ENCODE results near the gene ETV5.
A peak's percentile ranks its signal among the peaks of the same experiment; 100 is the strongest.

ETV5 gene

GRCh38 chr3:186108941-186109865 lies at the start of gene ETV5:
TSS of gene ETV5 (minus strand) at chr3:186109089. CDS start at chr3:186105868, 3,221 bp downstream.
- peak; percentile 100 for DNase-seq (ENCODE audit: low spot score)

- no peak for DNase-seq (ENCODE audit: low spot score)
Observed at GRCh38 chr3:186154641-186155040, 45.8 kb upstream of the ETV5 start.

- no peak for DNase-seq (ENCODE audit: low spot score)
Observed at GRCh38 chr3:186152889-186153292, 44.0 kb upstream of the ETV5 start.

GRCh38 chr3:186152361-186152798 lies 43.5 kb upstream of the ETV5 start:
- no peak for DNase-seq (ENCODE audit: low spot score)

- no peak for DNase-seq (ENCODE audit: low spot score)
Observed at GRCh38 chr3:186151077-186151971, 42.4 kb upstream of the ETV5 start.

- no peak for DNase-seq (ENCODE audit: low spot score)
Observed at GRCh38 chr3:186150041-186150830, 41.3 kb upstream of the ETV5 start.

- DNase-seq (ENCODE audit: low spot score): no peak
Observed at GRCh38 chr3:186149319-186149960, 40.6 kb upstream of the ETV5 start.

- no peak for DNase-seq (ENCODE audit: low spot score)
Observed at GRCh38 chr3:186144257-186144656, 35.4 kb upstream of the ETV5 start.

DNA sequence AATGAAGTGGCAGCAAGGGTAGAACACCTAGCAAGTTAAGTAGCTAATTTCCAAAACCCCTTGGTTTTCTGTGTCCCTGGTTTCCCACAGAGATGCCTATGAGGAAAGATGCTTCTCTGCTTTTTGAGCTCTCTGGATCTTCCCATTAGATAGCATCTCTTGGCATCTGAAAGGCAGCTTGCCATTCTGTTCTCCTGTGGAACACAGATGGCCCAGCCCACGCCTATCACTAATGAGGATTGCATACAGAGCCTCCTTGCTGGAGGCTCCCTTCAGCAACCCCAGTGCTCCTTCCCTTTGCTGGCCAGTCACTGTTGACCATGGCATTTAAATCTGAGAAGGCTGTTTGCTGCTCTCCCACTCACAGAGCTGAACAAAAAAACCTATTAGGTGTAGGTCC lies 34.4 kb upstream of the ETV5 start:
- no peak for DNase-seq (ENCODE audit: low spot score)

DNA sequence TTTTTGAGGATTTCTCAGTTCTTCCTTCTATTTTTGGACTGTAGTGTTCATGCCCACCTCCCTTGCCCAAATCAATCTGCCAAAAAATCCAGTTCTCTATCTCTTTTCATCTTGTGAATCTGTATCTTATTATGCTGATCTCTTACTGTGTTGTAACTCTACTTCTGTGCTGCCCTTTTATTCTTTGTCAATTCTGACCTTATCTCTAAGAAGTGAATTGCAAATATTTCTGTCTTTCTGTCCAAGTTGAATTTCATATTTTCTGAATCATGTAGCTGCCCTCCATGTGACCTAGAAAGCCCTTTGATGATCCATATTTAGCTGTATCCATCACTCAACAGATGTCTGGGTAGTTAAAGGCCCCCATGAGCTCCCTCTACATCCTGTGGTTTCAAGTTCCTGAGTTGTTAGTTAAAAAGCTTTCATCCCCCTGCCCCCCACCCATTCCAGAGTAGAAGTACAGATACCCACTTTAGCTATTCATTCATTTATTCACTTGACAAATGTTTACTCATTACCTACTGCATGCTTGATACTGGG lies 33.6 kb upstream of the ETV5 start:
- no peak for DNase-seq (ENCODE audit: low spot score)

GRCh38 chr3:186141790-186142189 lies 32.9 kb upstream of the ETV5 start:
- DNase-seq (ENCODE audit: low spot score): no peak

DNA sequence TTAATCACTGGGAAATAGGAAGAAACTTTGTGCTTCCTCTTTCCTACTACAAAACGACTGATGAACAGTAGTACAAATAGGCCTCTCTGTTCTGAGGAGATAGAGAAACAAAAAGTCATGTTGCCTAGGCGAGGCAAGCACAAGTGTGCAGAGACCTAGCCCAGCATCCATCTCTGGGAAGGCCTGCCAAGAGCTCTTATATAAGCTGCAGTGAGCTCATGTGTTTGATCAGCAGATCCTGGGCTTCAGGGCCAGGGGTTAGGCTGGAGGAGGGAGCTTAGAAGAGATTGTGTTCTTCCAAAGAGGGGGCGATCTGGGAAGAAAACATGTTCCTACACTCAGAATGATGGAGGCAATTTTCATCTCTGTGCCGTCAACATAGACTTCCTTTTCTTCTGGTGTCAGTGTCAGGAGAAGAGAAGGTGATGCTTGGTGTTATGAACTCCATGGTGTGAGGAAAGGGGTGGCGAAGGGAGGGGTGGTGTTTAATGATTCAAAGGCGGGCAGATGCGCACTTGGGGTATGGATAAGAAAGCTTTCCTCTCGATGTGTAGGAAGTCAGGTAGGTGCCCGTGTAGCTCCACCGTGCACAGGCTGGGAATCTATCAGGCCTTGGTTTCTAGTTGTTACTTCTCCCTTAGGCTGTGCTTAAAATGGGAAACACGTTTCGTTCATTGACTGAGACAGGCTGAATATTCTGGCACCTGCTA lies 29.5 kb upstream of the ETV5 start:
- no peak for DNase-seq (ENCODE audit: low spot score)

DNA sequence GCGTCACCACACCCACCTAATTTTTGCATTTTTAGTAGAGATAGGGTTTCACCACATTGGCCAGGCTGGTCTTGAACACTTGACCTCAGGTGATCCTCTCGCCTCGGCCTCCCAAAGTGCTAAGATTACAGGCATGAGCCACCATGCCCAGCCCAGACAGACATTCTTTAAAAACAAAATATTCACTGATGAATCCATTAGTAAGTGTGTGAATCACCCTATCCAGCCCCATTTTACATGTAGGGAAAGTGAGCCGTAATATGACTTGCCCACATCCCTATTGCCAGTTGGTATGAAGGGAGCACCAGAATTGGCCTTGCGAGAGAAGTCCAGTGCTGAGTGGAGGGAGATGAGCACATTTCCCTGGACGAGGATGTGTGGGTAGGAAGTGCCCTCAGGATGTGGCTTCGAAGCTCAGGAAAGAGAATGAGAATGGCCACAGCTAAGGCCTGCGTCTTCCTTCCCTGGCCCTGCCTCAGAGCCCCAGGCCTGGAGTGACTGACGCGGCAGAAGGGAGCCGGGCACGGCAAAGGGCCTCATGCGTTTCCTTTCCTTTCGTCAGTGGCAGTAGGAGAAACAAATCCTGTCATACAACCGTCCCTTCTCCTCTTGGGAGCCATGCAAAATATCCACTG lies 28.3 kb upstream of the ETV5 start:
- DNase-seq (ENCODE audit: low spot score): peak; percentile 22

DNA sequence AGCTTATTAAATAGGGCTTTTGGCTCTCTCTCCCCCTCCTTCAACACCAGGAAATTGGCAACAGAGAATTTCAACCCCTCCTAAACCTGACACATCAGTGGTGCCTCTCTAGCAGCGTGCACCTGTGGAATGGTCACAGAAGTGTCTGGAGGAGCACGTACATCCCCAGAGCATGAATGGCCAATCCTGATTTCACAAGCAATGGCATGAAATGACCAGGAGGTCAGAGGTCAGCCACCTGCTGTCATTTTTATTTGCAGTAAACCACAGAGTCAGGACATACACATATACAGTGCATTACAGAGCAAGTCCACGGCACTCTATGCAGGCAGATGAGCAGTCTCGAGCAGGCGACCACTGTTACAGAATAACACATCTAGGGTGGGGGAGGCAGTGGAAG lies 25.1 kb upstream of the ETV5 start:
- no peak for DNase-seq (ENCODE audit: low spot score)

DNA sequence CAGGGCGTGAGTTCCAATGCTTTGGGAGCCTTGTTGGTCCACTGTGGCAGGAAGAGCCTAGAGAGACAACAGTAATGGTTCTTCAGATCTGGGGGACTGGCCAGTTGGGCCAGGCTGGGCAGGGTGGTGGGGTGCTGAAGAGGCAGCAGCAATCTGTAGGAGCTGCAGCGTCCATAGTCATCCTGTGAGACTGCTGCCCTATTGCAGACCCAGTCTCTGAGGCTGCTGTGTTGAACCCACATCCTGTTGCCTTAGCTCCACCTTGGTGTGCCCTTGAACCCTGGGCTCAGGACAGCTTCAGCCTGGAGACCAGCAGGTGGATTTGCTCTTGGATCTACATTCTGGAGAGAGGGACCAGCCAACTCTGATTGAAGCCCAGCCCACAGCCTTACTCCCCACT lies 23.6 kb upstream of the ETV5 start:
- no peak for DNase-seq (ENCODE audit: low spot score)

DNA sequence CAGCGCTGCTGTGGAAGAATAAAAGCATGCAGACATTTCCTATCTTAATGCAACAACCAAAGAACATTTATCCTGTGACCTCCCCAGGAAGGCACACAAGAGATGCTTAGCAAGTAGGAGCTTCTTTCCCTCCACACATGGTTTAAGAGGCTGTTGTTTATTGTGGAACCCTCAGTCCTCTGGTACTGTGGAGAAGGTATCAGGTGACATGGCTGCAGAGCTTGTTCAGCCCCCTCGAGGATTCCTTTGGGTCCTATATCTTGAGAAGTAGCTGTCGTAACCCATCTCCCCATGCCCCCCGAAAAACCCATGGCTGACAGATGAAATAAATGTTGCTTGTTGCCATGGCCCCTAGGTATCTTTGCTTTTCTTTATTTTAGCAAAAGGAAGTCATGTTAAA lies 20.3 kb upstream of the ETV5 start:
- DNase-seq (ENCODE audit: low spot score): no peak

DNA sequence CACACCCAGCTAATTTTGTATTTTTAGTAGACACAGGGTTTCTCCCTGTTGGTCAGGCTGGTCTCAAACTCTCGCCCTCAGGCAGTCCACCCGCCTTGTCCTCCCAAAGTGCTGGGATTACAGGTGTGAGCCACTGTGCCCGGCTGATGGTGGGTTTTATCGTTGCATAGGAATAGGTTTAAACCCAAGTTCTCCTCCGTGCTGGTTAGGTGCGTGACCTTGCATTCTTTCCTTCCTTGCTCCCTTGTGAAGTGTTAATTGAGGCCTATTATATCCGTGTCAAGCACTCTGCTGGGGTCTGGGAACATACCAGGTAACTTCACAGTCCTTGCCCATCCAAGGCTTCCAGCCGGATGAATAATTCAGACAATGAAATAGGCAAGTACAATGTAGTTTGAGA lies 19.3 kb upstream of the ETV5 start:
- no peak for DNase-seq (ENCODE audit: low spot score)

DNA sequence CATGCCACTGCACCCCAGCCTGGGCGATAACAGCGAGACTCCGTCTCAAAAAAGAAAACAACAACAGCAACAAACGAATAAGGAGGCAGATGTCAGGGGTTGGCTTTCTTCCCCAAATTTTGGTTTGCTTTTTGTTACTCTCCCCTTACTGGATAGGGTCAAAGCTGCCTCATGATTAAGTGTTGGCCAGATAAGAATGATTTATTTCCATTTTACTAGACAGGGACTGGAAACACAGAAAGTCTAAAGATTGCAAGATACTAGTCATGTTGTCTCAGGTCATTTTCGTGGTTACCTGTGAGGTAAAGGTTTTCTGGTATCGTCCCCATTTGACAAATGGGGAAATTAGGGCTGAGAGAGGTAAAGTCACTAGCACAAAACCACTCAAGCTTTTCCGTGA lies 18.6 kb upstream of the ETV5 start:
- no peak for DNase-seq (ENCODE audit: low spot score)

GRCh38 chr3:186125118-186125517 lies 16.2 kb upstream of the ETV5 start:
- DNase-seq (ENCODE audit: low spot score): no peak

DNA sequence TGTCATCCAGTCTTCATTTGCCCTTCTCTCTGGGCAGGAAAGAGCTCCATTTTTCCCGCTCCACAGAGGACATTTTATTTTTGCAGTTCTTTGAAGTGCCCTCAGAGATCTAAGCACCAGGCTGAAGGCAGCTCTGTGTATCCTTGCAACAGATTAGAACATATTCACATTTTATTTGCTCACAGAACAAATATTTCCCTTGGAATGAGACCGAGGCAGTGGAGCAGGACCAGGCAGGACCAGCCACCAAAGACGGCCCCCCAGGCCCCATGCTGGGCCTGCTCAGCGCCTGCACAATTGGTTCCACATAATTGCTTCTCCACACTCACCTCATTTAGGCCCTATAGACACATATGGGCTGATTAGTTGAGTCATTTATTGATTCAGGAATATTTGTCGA lies 15.7 kb upstream of the ETV5 start:
- no peak for DNase-seq (ENCODE audit: low spot score)
